Activated T-cell treated with anti-CD3 and anti-CD28 coated beads for 48 hours (primary cell): ENCODE results near the gene EPB41L5.
"Not testable (repeated sequence)": the region's sequence is repeated elsewhere in the genome, so short reads cannot be mapped to it uniquely, and the experiment has no call there.

Source experiments
- DNase-seq: peaks from one replicate; pipeline ENCODE4 v3.0.0-alpha.2; 2020; ENCODE audit warnings: low read depth

The EPB41L5 gene

DNA sequence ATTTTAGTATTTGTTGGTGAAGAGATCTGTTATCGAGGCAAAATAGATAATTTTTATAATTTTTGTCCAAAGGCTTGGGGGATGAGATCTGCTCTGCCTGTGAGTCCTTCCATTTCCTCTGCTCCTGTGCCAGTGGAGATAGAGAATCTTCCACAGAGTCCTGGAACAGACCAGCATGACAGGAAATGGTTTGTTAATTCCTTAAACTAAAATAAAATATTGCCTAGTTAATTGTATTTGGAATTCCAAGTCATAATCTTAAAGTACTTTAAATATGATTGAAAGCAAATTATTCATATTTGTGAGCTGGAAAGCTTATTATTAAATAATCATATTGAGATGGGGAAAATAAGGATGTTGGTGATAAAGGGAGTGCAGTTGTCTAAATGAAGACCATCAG, 87.8 kb downstream of the EPB41L5 start:
- no peak for DNase-seq

DNA sequence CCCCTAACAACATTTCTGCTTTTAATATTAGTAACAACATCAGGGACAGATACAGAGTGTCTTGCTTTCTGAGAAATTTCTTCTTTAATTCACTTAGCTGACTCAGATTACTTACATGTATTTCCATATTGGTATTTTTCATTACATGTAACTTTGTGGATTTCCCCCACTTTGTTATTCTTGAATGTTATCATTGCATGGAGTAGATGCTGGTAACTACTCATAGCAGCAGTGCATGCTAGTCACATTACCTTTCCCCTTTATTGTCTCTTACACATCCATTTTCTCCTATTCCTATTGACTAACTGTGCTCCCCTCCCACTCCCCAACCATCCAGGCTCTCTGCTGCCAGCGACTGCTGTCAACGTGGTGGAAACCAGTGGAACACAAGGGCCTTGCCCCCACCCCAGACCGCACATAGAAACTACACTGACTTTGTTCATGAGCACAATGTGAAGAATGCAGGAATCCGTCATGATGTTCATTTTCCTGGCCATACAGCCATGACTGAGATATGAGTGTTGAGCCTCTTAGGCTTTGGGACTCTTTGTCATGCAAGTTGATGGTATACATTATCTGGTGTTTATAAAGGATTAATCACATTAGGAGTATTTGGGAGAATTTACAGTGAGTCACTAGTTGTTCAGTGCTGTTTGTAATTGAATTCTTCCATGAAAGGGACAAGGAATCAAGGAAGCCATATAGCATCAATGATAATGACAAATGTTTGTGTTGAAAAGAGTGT, 91.0 kb downstream of the EPB41L5 start:
- no peak for DNase-seq

DNA sequence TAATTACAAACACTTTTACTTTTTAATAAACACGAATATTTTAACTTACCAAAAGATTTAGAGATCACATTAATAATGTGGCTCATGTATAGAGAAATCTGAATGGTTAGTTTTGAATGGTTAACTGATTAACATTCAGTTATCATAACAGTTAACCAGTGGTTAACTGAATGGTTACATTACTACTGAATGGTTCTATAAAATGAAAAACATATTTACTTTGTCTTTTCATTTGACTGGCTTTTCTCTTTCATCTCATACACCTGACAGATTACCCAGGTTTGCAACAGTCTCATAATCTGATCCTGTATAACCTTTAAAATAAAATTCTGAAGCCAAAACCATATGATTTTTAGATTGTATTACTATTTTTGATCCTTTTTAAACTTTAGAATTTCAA, 91.9 kb downstream of the EPB41L5 start:
- DNase-seq, result no peak

DNA sequence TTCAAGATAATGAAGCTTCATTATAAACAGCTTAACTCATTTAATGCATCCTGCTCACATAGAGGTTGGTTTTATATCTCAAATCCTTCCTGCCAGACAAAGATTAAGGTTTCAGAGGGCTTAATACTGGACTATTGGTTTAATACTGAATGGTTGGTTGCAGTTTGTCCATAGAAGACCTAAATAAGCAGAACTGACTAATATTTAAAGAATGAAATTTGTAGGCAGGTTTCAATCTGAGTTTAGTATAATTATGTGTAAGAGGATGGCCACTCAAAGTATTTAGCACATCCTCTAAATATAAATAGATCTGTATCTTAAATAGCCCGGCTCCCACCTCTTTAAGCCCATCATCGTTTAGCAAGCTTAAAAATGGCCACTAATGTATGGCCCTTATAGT, 92.5 kb downstream of the EPB41L5 start:
- DNase-seq, result no peak

- DNase-seq, result no peak
Observed at GRCh38 chr2:120108049-120108448, 95.2 kb downstream of the EPB41L5 start.

- no peak for DNase-seq
Observed at GRCh38 chr2:120108749-120109148, 95.9 kb downstream of the EPB41L5 start.

GRCh38 chr2:120109186-120110061, 96.5 kb downstream of the EPB41L5 start:
- no peak for DNase-seq

DNA sequence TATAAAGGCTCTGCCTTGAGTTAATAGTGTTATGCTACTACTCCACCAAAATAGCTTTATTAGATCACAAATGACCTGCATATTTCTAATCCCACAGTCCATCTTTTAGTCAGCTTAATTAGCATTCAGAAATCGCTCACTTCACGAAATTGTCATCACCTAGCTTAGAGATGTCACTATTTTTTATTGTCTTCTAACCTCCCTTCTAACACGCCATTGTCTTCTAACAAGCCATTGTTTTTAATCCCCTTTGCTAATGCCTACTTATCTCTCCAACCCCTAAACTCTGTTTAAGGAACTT, 97.1 kb downstream of the EPB41L5 start:
- no peak for DNase-seq

DNA sequence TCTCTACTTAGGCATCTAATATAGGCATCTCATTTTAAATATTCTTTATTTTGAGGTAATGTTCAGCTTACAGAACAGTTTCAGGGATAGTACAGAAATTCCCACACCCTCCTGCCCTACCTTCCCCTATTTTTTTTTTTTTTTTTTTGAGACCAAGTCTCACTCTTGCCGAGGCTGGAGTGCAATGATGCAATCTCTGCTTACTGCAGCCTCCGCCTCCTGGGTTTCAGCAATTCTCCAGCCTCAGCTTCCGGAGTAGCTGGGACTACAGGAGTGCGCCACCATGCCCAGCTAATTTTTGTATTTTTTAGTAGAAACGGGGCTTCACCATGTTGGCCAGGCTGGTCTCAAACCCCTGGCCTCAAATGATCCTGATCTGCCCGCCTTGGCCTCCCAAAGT, 97.6 kb downstream of the EPB41L5 start:
- DNase-seq, result no peak

- no peak for DNase-seq
Observed at GRCh38 chr2:120111193-120111592, 98.3 kb downstream of the EPB41L5 start.

DNA sequence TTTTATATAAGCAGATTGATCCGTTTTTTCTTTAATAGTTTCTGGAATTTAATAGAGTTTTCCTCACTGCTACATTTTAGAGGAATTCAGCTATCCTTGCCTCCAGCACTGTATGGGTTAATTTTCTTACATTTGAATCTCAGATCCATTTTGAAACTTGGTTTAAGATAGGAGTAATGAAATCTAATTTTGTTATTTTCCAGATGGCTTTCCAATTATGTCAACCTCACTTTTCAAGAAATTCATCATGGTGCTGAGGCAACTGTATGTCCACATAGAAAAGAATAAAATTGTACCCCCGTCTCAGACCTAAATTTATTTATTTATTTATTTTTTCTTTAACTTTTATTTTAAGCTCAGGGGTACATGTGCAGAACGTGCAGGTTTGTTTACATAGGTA, 105.1 kb downstream of the EPB41L5 start:
- DNase-seq, result no peak

- no peak for DNase-seq
Observed at GRCh38 chr2:120118471-120118870, 105.6 kb downstream of the EPB41L5 start.

- not testable (repeated sequence) for DNase-seq
Observed at GRCh38 chr2:120121337-120121736, 108.5 kb downstream of the EPB41L5 start.

- DNase-seq, result no peak
Observed at GRCh38 chr2:120123090-120123489, 110.2 kb downstream of the EPB41L5 start.

DNA sequence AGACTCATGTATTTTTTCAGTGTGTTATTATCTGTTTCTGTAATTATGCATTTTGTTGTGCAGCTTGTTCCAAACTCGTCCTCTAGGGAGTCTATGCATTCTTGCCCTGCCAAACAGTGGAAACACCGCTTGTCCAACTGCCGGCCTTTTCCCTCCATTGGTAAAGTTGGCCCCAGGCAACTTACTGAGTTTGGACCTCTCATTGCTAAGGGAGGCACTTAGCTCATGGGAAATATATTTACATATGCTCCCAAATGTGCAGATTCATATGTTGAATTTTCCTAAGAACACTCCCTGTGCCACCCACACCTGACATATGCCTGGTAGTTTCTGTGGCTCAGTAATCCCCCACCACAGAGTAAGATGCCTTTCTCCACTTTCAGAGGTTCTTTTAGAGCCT, 112.3 kb downstream of the EPB41L5 start:
- no peak for DNase-seq

GRCh38 chr2:120128216-120128615, 115.3 kb downstream of the EPB41L5 start:
- DNase-seq, result no peak

DNA sequence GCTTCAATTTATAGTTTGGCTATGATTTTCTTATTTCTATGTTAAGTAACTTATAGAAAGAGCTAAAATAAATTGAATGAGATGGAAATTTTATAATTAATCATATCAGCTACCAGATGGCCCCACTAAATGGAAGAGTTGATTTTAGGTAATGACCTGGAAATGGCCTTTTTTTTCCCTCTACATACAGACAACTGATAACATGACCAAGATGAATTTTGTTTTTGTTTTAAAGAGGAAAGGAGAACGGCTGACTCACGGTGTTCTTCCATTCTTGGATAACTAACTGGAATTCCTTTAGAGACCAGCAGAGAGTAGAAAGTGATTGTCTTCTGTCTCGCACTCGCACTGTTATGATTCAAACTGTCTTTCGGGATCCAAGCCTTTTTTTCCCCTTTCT, 119.3 kb downstream of the EPB41L5 start:
- no peak for DNase-seq

GRCh38 chr2:120132691-120133090, 119.8 kb downstream of the EPB41L5 start:
- DNase-seq, result no peak

DNA sequence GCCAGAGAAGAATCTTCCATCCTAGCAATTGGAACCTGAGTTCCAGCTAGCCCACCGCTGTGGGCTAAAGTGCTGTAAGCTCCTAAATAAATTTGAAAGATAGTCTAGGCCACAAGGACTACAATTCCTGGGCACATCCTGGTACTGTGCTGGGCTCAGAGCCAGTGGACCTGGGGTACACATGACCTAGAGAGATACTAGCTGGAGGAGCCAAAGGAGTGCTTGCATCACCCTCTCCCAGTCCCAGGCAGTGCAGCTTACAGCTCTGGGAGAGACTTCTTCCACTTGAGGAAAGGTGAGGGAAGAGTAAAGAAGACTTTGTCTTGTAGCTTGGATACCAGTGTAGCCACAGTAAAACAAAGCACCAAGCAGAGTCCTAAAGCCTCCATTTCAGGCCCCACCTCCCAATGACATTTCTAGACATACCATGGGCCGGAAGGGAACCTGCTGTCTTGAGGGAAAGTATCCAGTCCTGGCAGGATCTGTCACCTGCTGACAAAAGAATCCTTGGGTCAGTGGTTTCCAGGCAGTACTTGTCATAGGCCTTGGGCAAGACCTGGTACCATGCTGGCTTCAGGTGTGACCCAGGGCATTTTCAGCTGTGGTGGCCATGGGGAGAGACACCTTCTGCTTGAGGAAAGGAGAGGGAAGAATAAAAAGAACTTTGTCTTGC, 120.8 kb downstream of the EPB41L5 start:
- no peak for DNase-seq

DNA sequence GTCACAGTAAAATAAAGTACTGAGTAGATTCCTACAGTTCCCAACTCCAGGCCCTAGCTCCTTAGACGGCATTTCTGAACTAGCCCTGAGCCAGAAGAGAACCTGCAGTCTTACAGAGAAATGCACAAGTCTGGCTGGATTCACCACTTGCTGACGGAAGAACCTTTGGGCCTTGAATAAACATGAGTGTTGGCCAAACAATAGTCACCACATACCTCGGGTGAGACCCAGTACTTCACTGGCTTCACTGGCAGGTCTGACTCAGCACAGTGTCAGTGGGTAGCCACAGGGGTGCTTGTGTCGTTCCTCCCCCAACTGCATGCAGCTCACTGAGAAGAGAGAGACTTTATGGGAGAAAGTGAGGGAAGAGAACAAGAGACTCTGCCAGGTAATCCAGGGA, 121.4 kb downstream of the EPB41L5 start:
- DNase-seq, result no peak

GRCh38 chr2:120135013-120135412, 122.1 kb downstream of the EPB41L5 start:
- DNase-seq, result not testable (repeated sequence)

GRCh38 chr2:120140866-120141265, 128.0 kb downstream of the EPB41L5 start:
- DNase-seq, result no peak
